GM12892 (cell line): ENCODE data around the gene TBCD.

Experiments used
- POLR2A ChIP-seq: IDR thresholded peaks from 2 replicates; pipeline ENCODE4 v1.6.1; 2011; ENCODE audit warnings: low read depth, low read length, control low read depth
- POLR2AphosphoS5 ChIP-seq: IDR thresholded peaks from 2 replicates; pipeline ENCODE4 v1.6.1; 2011; ENCODE audit warnings: low read depth, low read length, control low read depth
- TAF1 ChIP-seq: IDR thresholded peaks from 2 replicates; pipeline ENCODE4 v1.6.1; 2011; ENCODE audit warnings: low read depth, mild to moderate bottlenecking, control low read depth, low read length, borderline replicate concordance

- TF ChIP-seq POLR2A (no peak), POLR2AphosphoS5 (no peak), TAF1 (no peak)
These were observed 107.9 kb downstream of the TBCD start for GRCh38 chr17:82859431-82860403.
